B cell (primary cell): ENCODE data around the gene MDGA2.

ENCODE experiments used
- EZH2 ChIP-seq: IDR thresholded peaks from 2 replicates; pipeline ENCODE4 v1.6.1; 2012; ENCODE audit warnings: borderline replicate concordance, low read depth, mild to moderate bottlenecking, moderate library complexity, low read length; ENCODE audit not compliant: insufficient read depth, poor library complexity, severe bottlenecking
- TF ChIP-seq, protein P1 (sequence below): fragments of 200-600 bp; IDR thresholded peaks from one replicate; pipeline ENCODE4 v1.8.0; 2022; ENCODE audit warnings: antibody characterized with exemption, mild to moderate bottlenecking

GRCh38 chr14:47549886-47550285 is 125.5 kb downstream of the MDGA2 start:
- TF ChIP-seq, protein P1, sequence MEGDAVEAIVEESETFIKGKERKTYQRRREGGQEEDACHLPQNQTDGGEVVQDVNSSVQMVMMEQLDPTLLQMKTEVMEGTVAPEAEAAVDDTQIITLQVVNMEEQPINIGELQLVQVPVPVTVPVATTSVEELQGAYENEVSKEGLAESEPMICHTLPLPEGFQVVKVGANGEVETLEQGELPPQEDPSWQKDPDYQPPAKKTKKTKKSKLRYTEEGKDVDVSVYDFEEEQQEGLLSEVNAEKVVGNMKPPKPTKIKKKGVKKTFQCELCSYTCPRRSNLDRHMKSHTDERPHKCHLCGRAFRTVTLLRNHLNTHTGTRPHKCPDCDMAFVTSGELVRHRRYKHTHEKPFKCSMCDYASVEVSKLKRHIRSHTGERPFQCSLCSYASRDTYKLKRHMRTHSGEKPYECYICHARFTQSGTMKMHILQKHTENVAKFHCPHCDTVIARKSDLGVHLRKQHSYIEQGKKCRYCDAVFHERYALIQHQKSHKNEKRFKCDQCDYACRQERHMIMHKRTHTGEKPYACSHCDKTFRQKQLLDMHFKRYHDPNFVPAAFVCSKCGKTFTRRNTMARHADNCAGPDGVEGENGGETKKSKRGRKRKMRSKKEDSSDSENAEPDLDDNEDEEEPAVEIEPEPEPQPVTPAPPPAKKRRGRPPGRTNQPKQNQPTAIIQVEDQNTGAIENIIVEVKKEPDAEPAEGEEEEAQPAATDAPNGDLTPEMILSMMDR, result no peak
- TF ChIP-seq EZH2, result no peak
